ENCODE results near the gene VWA8. TPM values are rescaled to one million over a fixed set of nuclear protein-coding genes. Genes with fewer than 3 reads are reported as not detected.

The VWA8 gene
- total and polyA plus RNA-seq, 2 experiments from 2014 or later, result 6.3 to 24.6 TPM

GRCh38 chr13:41914552-41914951 is 46.4 kb downstream of the VWA8 start:
- Mint-ChIP-seq H3K27me3 (ENCODE audit: insufficient read depth, low read depth, poor library complexity) (no peaks in the 10 kb centered on the region), H3K4me3 (no peak overlapping the region), H3K27ac (no peak overlapping the region), H3K9me3 (no peaks in the 10 kb centered on the region), H3K36me3 (ENCODE audit: low read depth) (no peaks in the 10 kb centered on the region), H3K4me1 (peaks cover 8% of the 10 kb centered on the region)
- H3K27me3 ChIP-seq (ENCODE audit: insufficient read depth), result no peaks in the 10 kb centered on the region
- no peak overlapping the region for H3K27ac ChIP-seq (ENCODE audit: low read depth)
- H3K36me3 ChIP-seq (ENCODE audit: insufficient read depth), result no peaks in the 10 kb centered on the region
- ATAC-seq (no peak), DNase-seq (ENCODE audit: low spot score) (no peak)
- H3K4me1 ChIP-seq (ENCODE audit: insufficient read depth), result no peaks in the 10 kb centered on the region
- TF ChIP-seq POLR2AphosphoS5 (IDR thresholded peaks at IDR 0.05; ENCODE audit: low read depth) (no peak), JUNB (IDR thresholded peaks at IDR 0.05; ENCODE audit: unreplicated experiment) (no peak), ZNF331 (CRISPR knock-in tag; IDR thresholded peaks at IDR 0.05; ENCODE audit: low read depth) (no peak), CTCF (conservative IDR thresholded peaks at IDR 0.05; ENCODE audit: low read depth in 2 of 2) (no peak), ZNF114 (CRISPR knock-in tag; IDR thresholded peaks at IDR 0.05) (no peak), NANOG (IDR thresholded peaks at IDR 0.05; ENCODE audit: borderline replicate concordance) (no peak), EZH2 (IDR thresholded peaks at IDR 0.05; ENCODE audit: low read depth, unreplicated experiment) (no peak), EZH2phosphoT487 (IDR thresholded peaks at IDR 0.05; ENCODE audit: unreplicated experiment) (no peak), CREB1 (CRISPR knock-in tag; IDR thresholded peaks at IDR 0.05; ENCODE audit: low read depth) (no peak), STAT1 (IDR thresholded peaks at IDR 0.05; ENCODE audit: unreplicated experiment) (no peak), ETS1 (IDR thresholded peaks at IDR 0.05) (no peak)
- TF ChIP-seq, protein P1, sequence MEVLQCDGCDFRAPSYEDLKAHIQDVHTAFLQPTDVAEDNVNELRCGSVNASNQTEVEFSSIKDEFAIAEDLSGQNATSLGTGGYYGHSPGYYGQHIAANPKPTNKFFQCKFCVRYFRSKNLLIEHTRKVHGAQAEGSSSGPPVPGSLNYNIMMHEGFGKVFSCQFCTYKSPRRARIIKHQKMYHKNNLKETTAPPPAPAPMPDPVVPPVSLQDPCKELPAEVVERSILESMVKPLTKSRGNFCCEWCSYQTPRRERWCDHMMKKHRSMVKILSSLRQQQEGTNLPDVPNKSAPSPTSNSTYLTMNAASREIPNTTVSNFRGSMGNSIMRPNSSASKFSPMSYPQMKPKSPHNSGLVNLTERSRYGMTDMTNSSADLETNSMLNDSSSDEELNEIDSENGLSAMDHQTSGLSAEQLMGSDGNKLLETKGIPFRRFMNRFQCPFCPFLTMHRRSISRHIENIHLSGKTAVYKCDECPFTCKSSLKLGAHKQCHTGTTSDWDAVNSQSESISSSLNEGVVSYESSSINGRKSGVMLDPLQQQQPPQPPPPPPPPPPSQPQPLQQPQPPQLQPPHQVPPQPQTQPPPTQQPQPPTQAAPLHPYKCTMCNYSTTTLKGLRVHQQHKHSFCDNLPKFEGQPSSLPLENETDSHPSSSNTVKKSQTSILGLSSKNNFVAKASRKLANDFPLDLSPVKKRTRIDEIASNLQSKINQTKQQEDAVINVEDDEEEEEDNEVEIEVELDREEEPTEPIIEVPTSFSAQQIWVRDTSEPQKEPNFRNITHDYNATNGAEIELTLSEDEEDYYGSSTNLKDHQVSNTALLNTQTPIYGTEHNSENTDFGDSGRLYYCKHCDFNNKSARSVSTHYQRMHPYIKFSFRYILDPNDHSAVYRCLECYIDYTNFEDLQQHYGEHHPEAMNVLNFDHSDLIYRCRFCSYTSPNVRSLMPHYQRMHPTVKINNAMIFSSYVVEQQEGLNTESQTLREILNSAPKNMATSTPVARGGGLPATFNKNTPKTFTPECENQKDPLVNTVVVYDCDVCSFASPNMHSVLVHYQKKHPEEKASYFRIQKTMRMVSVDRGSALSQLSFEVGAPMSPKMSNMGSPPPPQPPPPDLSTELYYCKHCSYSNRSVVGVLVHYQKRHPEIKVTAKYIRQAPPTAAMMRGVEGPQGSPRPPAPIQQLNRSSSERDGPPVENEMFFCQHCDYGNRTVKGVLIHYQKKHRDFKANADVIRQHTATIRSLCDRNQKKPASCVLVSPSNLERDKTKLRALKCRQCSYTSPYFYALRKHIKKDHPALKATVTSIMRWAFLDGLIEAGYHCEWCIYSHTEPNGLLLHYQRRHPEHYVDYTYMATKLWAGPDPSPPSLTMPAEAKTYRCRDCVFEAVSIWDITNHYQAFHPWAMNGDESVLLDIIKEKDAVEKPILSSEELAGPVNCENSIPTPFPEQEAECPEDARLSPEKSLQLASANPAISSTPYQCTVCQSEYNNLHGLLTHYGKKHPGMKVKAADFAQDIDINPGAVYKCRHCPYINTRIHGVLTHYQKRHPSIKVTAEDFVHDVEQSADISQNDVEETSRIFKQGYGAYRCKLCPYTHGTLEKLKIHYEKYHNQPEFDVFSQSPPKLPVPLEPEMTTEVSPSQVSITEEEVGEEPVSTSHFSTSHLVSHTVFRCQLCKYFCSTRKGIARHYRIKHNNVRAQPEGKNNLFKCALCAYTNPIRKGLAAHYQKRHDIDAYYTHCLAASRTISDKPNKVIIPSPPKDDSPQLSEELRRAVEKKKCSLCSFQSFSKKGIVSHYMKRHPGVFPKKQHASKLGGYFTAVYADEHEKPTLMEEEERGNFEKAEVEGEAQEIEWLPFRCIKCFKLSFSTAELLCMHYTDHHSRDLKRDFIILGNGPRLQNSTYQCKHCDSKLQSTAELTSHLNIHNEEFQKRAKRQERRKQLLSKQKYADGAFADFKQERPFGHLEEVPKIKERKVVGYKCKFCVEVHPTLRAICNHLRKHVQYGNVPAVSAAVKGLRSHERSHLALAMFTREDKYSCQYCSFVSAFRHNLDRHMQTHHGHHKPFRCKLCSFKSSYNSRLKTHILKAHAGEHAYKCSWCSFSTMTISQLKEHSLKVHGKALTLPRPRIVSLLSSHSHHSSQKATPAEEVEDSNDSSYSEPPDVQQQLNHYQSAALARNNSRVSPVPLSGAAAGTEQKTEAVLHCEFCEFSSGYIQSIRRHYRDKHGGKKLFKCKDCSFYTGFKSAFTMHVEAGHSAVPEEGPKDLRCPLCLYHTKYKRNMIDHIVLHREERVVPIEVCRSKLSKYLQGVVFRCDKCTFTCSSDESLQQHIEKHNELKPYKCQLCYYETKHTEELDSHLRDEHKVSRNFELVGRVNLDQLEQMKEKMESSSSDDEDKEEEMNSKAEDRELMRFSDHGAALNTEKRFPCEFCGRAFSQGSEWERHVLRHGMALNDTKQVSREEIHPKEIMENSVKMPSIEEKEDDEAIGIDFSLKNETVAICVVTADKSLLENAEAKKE (CRISPR knock-in tag; IDR thresholded peaks at IDR 0.05), result no peak
- TF ChIP-seq, protein P2, sequence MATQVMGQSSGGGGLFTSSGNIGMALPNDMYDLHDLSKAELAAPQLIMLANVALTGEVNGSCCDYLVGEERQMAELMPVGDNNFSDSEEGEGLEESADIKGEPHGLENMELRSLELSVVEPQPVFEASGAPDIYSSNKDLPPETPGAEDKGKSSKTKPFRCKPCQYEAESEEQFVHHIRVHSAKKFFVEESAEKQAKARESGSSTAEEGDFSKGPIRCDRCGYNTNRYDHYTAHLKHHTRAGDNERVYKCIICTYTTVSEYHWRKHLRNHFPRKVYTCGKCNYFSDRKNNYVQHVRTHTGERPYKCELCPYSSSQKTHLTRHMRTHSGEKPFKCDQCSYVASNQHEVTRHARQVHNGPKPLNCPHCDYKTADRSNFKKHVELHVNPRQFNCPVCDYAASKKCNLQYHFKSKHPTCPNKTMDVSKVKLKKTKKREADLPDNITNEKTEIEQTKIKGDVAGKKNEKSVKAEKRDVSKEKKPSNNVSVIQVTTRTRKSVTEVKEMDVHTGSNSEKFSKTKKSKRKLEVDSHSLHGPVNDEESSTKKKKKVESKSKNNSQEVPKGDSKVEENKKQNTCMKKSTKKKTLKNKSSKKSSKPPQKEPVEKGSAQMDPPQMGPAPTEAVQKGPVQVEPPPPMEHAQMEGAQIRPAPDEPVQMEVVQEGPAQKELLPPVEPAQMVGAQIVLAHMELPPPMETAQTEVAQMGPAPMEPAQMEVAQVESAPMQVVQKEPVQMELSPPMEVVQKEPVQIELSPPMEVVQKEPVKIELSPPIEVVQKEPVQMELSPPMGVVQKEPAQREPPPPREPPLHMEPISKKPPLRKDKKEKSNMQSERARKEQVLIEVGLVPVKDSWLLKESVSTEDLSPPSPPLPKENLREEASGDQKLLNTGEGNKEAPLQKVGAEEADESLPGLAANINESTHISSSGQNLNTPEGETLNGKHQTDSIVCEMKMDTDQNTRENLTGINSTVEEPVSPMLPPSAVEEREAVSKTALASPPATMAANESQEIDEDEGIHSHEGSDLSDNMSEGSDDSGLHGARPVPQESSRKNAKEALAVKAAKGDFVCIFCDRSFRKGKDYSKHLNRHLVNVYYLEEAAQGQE (IDR thresholded peaks at IDR 0.05; ENCODE audit: unreplicated experiment), result no peak
- H4K20me1 ChIP-seq (replicated peaks; ENCODE audit: insufficient read depth), result no peaks in the 10 kb centered on the region
- no peak overlapping the region for H3K4me2 ChIP-seq
- no peaks in the 10 kb centered on the region for H3F3A ChIP-seq (replicated peaks; ENCODE audit: low read depth)
- no peaks in the 10 kb centered on the region for H3K9me2 ChIP-seq (ENCODE audit: insufficient read depth)
- no peak overlapping the region for H3K4me3 ChIP-seq
- no peak overlapping the region for H2AFZ ChIP-seq
- peaks cover 22% of the 10 kb centered on the region; the same call in 1 of the 2 replicates for H3K79me2 ChIP-seq (replicated peaks; ENCODE audit: insufficient read depth)

Measured in GM23338 (cell line).